OCI-LY3 (cell line): ENCODE data around the gene ZYX.
A peak's percentile ranks its signal among the peaks of the same experiment; 100 is the strongest.

Experiments
- H2AFZ ChIP-seq: fragments of 200-600, 300-600 bp; shearing (Covaris generic); 2 replicates; pipeline ENCODE4 v1.6.0; 2014; ENCODE audit warnings: antibody characterized with exemption, low read depth, low read length
- H3K27ac ChIP-seq: fragments of 200-600, 300-600 bp; sonication (generic); 2 replicates; pipeline ENCODE4 v1.5.1; 2014; ENCODE audit warnings: mild to moderate bottlenecking, low read length, moderate library complexity, mixed read lengths
- H3K27me3 ChIP-seq: fragments of 200-600, 300-600 bp; sonication (generic); 2 replicates; pipeline ENCODE4 v1.6.1; 2014; ENCODE audit warnings: low read depth, low read length, mixed read lengths
- H3K36me3 ChIP-seq: fragments of 200-600, 300-600 bp; sonication (generic); replicated peaks from 2 replicates; pipeline ENCODE3; 2014; ENCODE audit warnings: low read depth, low read length, mixed read lengths
- H3K4me1 ChIP-seq: fragments of 300-600, 200-600 bp; sonication (generic); 2 replicates; pipeline ENCODE4 v1.6.1; 2014; ENCODE audit warnings: low read length, mixed read lengths
- H3K4me2 ChIP-seq: fragments of 200-600, 300-600 bp; sonication (generic); 2 replicates; pipeline ENCODE4 v1.6.1; 2014; ENCODE audit warnings: low read length, mixed read lengths
- H3K4me3 ChIP-seq: fragments of 300-600, 200-600 bp; sonication (generic); 2 replicates; pipeline ENCODE4 v1.5.1; 2014; ENCODE audit warnings: antibody characterized with exemption, mild to moderate bottlenecking, low read length, moderate library complexity
- H3K79me2 ChIP-seq: fragments of 300-600, 200-600 bp; shearing (Covaris generic); 2 replicates; pipeline ENCODE4 v1.6.1; 2014; ENCODE audit warnings: mild to moderate bottlenecking, low read length, mixed read lengths
- H3K9ac ChIP-seq: fragments of 300-600, 200-600 bp; shearing (Covaris generic); 2 replicates; pipeline ENCODE4 v1.6.0; 2014; ENCODE audit warnings: mild to moderate bottlenecking, low read length, moderate library complexity
- H3K9me3 ChIP-seq: fragments of 200-600, 300-600 bp; shearing (Covaris generic); 2 replicates; pipeline ENCODE4 v1.6.1; 2014; ENCODE audit warnings: low read length, mixed read lengths; ENCODE audit not compliant: insufficient read depth
- H4K20me1 ChIP-seq: fragments of 200-600, 300-600 bp; sonication (generic); 2 replicates; pipeline ENCODE4 v1.6.1; 2016; ENCODE audit warnings: low read length, mixed read lengths; ENCODE audit not compliant: insufficient read depth
- EZH2phosphoT487 ChIP-seq: fragments of 200-600 bp; shearing (Covaris generic); IDR thresholded peaks from 2 replicates; pipeline ENCODE4 v1.6.1; 2018; ENCODE audit warnings: antibody characterized with exemption, mixed run types, low read depth
- TF ChIP-seq, protein P1 (sequence below): fragments of 200-600, 300-600 bp; sonication (generic); IDR thresholded peaks from 2 replicates; pipeline ENCODE4 v1.5.1; 2014; ENCODE audit warnings: antibody characterized with exemption, low read length, low read depth

Gene ZYX

DNA sequence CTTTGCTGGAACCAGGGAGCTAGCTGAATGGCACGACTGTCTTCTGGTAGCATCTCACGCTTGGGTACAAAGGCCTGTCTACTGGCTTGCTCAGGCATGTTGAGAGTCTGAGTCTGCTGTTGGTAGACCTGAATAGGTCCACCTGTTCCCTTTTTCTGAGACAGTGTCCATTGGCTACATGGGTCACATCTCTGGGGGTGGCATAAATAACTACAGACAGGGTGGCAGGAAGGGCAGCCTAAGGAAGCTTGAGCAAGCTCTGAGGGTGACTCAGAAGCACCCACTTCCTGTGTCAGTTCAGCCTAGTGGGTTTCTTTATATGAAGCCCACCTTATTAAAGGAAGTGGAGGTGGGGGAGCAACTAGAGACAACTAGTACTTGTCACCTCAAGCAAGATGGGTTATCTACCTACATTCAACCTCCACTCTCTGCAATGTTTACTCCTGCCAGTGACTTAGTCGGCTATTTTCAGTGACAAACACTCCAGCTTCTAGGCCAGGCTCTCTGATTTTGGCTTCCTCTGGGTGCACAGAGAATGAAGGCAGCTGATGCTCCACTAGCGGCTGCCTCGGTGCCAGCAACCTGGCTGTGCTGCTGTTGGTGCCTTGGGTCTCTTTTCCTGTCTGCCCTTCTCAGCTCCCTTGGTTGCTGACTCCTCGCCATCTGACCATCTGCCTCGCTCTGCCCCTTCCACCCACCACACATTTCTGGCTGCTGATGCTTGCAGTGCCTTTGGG is 5.7 kb upstream of the ZYX start:
- Histone ChIP-seq H3K79me2 (no peaks in the 10 kb centered on the region), H3K4me3 (no peak overlapping the region), H3K4me2 (no peak overlapping the region), H3K36me3 (no peaks in the 10 kb centered on the region), H4K20me1 (no peaks in the 10 kb centered on the region), H2AFZ (no peak overlapping the region), H3K27me3 (no peaks in the 10 kb centered on the region), H3K27ac (no peak overlapping the region), H3K4me1 (peaks cover 15% of the 10 kb centered on the region), H3K9ac (no peak overlapping the region), H3K9me3 (no peaks in the 10 kb centered on the region)
- TF ChIP-seq, protein P1, sequence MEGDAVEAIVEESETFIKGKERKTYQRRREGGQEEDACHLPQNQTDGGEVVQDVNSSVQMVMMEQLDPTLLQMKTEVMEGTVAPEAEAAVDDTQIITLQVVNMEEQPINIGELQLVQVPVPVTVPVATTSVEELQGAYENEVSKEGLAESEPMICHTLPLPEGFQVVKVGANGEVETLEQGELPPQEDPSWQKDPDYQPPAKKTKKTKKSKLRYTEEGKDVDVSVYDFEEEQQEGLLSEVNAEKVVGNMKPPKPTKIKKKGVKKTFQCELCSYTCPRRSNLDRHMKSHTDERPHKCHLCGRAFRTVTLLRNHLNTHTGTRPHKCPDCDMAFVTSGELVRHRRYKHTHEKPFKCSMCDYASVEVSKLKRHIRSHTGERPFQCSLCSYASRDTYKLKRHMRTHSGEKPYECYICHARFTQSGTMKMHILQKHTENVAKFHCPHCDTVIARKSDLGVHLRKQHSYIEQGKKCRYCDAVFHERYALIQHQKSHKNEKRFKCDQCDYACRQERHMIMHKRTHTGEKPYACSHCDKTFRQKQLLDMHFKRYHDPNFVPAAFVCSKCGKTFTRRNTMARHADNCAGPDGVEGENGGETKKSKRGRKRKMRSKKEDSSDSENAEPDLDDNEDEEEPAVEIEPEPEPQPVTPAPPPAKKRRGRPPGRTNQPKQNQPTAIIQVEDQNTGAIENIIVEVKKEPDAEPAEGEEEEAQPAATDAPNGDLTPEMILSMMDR, result no peak
- TF ChIP-seq EZH2phosphoT487, result no peak

DNA sequence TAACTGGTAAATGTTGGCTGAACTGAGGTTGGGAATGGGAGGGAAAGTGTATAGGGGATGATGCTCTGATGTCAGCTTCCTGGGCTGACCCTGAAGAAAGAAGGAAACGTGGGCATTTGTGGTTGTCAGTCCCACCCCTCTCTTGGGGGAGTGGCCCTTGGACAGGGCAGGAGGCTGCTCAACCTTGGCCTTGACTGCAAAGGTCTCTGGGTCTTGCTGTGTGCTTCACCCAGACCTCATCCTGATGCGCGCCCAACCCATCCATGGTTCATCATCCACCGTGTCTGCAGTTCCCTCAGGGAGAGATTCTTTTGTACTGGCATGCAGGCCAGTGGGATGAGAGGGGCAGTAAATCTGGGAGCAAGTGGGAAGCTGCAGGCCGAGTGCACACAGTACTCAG is 4.7 kb upstream of the ZYX start:
- peaks cover 15% of the 10 kb centered on the region for H3K4me1 ChIP-seq
- no peak for TF ChIP-seq EZH2phosphoT487
- TF ChIP-seq, protein P1, result no peak

DNA sequence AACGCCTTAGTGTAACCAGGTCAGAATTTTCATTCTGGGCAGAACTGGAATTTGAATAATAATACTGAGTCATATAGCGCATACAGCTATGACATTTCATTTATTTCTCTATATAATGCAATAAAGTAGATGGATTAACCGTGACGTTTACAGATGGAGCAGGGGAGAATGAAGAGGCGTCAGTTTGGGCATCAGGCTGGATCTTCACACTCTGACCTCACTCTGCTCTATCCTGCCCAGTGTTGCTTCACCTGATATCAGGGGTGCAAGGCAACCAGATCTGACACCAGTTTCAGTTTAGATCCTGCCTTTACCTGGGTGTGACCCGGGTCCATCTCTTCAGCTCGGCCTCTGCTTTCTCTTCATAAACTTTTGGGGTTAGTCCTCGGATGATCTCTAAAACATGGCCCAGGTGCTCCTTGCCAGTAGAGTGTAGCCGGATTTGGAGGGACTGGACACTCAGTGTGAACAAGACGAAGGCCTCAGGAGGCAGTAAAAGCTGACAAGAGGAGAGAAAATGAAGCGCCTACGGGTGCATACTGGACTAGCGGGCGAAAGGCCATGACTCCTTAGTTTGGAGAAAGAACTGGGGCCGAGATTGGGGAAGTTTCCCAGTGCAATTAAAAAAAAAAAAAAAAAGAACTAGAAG is 1.4 kb upstream of the ZYX start:
- Histone ChIP-seq H3K4me1 (peaks cover 16% of the 10 kb centered on the region), H3K79me2 (peaks cover 22% of the 10 kb centered on the region), H3K9me3 (no peaks in the 10 kb centered on the region), H3K4me3 (peak overlapping the region; percentile 93), H3K4me2 (peak overlapping the region; percentile 86), H2AFZ (peak overlapping the region; percentile 53; the same call in 1 of the 2 replicates), H3K27me3 (no peaks in the 10 kb centered on the region), H3K9ac (peak overlapping the region; percentile 98), H3K36me3 (peaks cover 9% of the 10 kb centered on the region), H3K27ac (no peak overlapping the region), H4K20me1 (peaks cover 3% of the 10 kb centered on the region; the same call in 1 of the 2 replicates)
- TF ChIP-seq, protein P1, result no peak
- no peak for TF ChIP-seq EZH2phosphoT487

More for the DNA sequence above, 4.7 kb upstream of the ZYX start:
- Histone ChIP-seq H2AFZ (no peak overlapping the region), H3K4me2 (no peak overlapping the region), H3K27ac (no peak overlapping the region), H3K36me3 (no peaks in the 10 kb centered on the region), H3K4me3 (no peak overlapping the region), H4K20me1 (no peaks in the 10 kb centered on the region), H3K79me2 (peaks cover under 1% of the 10 kb centered on the region), H3K9me3 (no peaks in the 10 kb centered on the region), H3K9ac (no peak overlapping the region), H3K27me3 (no peaks in the 10 kb centered on the region)

DNA sequence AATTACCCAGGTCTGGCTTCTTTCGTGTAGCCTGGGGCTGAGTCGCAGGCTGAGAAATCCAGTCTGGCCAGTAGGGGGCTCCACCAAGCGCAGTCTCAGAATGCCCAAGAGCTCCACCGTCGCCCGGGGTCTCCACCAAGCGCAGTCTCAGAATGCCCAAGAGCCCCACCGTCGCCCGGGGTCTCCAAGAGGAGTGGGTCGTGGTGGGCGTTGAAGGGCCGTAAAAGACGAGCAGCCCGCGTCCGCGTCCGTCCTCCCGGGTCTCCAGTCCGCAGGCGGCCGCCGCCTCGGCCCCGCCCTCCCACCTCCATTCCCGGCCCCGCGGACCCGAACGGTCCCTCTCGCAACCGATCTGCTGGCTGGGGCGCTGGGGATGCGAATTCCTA is 892 bp upstream of the ZYX start:
- Histone ChIP-seq H3K27ac (peak overlapping the region; percentile 76), H4K20me1 (peaks cover 7% of the 10 kb centered on the region; the same call in 1 of the 2 replicates), H3K79me2 (peaks cover 27% of the 10 kb centered on the region), H2AFZ (peak overlapping the region; percentile 85), H3K27me3 (no peaks in the 10 kb centered on the region), H3K4me2 (peak overlapping the region; percentile 86), H3K4me1 (peaks cover 14% of the 10 kb centered on the region), H3K36me3 (peaks cover 9% of the 10 kb centered on the region), H3K9ac (peak overlapping the region; percentile 98), H3K4me3 (peak overlapping the region; percentile 93), H3K9me3 (no peaks in the 10 kb centered on the region)
- no peak for TF ChIP-seq EZH2phosphoT487
- TF ChIP-seq, protein P1, result peak; percentile 79
